Measurements from ENCODE around the gene CD160. TPM values are rescaled to one million over a fixed set of nuclear protein-coding genes. Genes with fewer than 3 reads are reported as not detected.
"Not testable (repeated sequence)": the region's sequence is repeated elsewhere in the genome, so short reads cannot be mapped to it uniquely, and the experiment has no call there.

The CD160 gene
- total RNA-seq, 1 donor from 2014 or later: not detected

GRCh38 chr1:145758575-145758974, 39.3 kb downstream of the CD160 start:
- no peak for FAIRE-seq

DNA sequence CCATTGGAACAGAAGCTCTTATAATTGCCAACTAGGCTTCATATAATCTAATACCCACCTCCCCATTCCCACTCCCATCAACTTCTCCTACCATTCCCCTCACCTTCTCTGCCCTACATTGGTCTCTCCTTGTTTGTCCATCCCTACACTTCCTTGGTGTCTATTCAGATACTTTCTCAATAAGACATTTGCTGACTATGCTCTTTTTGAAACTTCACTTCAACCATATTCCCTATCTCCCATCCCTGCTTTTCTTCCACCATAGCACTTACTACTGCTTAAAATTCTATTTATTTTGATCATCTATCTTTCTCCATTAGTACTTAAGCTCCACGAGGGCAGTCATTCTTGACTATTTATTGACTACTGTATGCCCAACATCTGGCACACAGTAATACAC, 40.4 kb downstream of the CD160 start:
- DNase-seq (ENCODE audit: low read depth): no peak
- TF ChIP-seq, protein P1, sequence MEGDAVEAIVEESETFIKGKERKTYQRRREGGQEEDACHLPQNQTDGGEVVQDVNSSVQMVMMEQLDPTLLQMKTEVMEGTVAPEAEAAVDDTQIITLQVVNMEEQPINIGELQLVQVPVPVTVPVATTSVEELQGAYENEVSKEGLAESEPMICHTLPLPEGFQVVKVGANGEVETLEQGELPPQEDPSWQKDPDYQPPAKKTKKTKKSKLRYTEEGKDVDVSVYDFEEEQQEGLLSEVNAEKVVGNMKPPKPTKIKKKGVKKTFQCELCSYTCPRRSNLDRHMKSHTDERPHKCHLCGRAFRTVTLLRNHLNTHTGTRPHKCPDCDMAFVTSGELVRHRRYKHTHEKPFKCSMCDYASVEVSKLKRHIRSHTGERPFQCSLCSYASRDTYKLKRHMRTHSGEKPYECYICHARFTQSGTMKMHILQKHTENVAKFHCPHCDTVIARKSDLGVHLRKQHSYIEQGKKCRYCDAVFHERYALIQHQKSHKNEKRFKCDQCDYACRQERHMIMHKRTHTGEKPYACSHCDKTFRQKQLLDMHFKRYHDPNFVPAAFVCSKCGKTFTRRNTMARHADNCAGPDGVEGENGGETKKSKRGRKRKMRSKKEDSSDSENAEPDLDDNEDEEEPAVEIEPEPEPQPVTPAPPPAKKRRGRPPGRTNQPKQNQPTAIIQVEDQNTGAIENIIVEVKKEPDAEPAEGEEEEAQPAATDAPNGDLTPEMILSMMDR (IDR thresholded peaks at IDR 0.05; ENCODE audit: insufficient read depth, low read length, severe bottlenecking): no peak
- H3K27me3 ChIP-seq (ENCODE audit: control insufficient read depth, insufficient read depth, low read length): no peaks in the 10 kb centered on the region
- no peak for FAIRE-seq
- no peak overlapping the region for H3K4me3 ChIP-seq (ENCODE audit: low read depth, low read length)
- peaks cover 5% of the 10 kb centered on the region for H3K36me3 ChIP-seq (ENCODE audit: control insufficient read depth, insufficient read depth, low read length)

More at GRCh38 chr1:145758575-145758974, 39.3 kb downstream of the CD160 start:
- H3K27me3 ChIP-seq (ENCODE audit: control insufficient read depth, insufficient read depth, low read length): no peaks in the 10 kb centered on the region
- TF ChIP-seq, protein P1 (IDR thresholded peaks at IDR 0.05; ENCODE audit: insufficient read depth, low read length, severe bottlenecking): no peak
- no peak for DNase-seq (ENCODE audit: low read depth)
- H3K4me3 ChIP-seq (ENCODE audit: low read depth, low read length): no peak overlapping the region
- peaks cover 5% of the 10 kb centered on the region for H3K36me3 ChIP-seq (ENCODE audit: control insufficient read depth, insufficient read depth, low read length)

DNA sequence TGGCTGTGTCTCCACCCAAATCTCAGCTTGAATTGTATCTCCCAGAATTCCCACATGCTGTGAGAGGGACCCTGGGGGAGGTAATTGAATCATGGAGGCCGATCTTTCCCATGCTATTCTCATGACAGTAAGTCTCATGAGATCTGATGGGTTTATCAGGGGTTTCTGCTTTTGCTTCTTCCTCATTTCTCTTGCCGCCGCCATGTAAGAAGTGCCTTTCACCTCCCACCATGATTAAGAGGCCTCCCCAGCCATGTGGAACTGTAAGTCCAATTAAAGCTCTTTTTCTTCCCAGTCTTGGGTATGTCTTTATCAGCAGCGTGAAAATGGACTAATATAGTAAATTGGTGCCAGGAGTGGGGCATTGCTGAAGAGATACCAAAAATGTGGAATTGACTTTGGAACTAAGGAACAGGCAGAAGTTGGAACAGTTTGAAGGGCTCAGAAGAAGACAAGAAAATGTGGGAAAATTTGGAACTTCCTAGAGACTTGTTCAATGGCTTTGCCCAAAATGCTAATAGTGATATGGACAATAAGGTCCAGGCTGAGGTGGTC, 41.2 kb downstream of the CD160 start:
- not testable (repeated sequence) for H3K4me3 ChIP-seq (ENCODE audit: low read depth, low read length); FAIRE-seq; H3K27me3 ChIP-seq (ENCODE audit: control insufficient read depth, insufficient read depth, low read length); DNase-seq (ENCODE audit: low read depth); H3K36me3 ChIP-seq (ENCODE audit: control insufficient read depth, insufficient read depth, low read length)

GRCh38 chr1:145761498-145761897, 42.2 kb downstream of the CD160 start:
- not testable (repeated sequence) for DNase-seq (ENCODE audit: low read depth); H3K36me3 ChIP-seq (ENCODE audit: control insufficient read depth, insufficient read depth, low read length); H3K27me3 ChIP-seq (ENCODE audit: control insufficient read depth, insufficient read depth, low read length); FAIRE-seq; H3K4me3 ChIP-seq (ENCODE audit: low read depth, low read length)

- H3K36me3 ChIP-seq (ENCODE audit: control insufficient read depth, insufficient read depth, low read length); H3K4me3 ChIP-seq (ENCODE audit: low read depth, low read length); DNase-seq (ENCODE audit: low read depth); H3K27me3 ChIP-seq (ENCODE audit: control insufficient read depth, insufficient read depth, low read length); FAIRE-seq: not testable (repeated sequence)
These were observed 42.7 kb downstream of the CD160 start for GRCh38 chr1:145762001-145762400.

- not testable (repeated sequence) for H3K27me3 ChIP-seq (ENCODE audit: control insufficient read depth, insufficient read depth, low read length); DNase-seq (ENCODE audit: low read depth); H3K36me3 ChIP-seq (ENCODE audit: control insufficient read depth, insufficient read depth, low read length); FAIRE-seq; H3K4me3 ChIP-seq (ENCODE audit: low read depth, low read length)
These were observed 45.1 kb downstream of the CD160 start for GRCh38 chr1:145764231-145764940.

- H3K27me3 ChIP-seq (ENCODE audit: control insufficient read depth, insufficient read depth, low read length); FAIRE-seq; H3K4me3 ChIP-seq (ENCODE audit: low read depth, low read length); H3K36me3 ChIP-seq (ENCODE audit: control insufficient read depth, insufficient read depth, low read length); DNase-seq (ENCODE audit: low read depth): not testable (repeated sequence)
These were observed 45.8 kb downstream of the CD160 start for GRCh38 chr1:145765127-145765526.

GRCh38 chr1:145765585-145766360, 46.5 kb downstream of the CD160 start:
- H3K36me3 ChIP-seq (ENCODE audit: control insufficient read depth, insufficient read depth, low read length); FAIRE-seq; H3K27me3 ChIP-seq (ENCODE audit: control insufficient read depth, insufficient read depth, low read length); H3K4me3 ChIP-seq (ENCODE audit: low read depth, low read length); DNase-seq (ENCODE audit: low read depth): not testable (repeated sequence)

GRCh38 chr1:145766926-145767325, 47.6 kb downstream of the CD160 start:
- not testable (repeated sequence) for DNase-seq (ENCODE audit: low read depth); FAIRE-seq; H3K27me3 ChIP-seq (ENCODE audit: control insufficient read depth, insufficient read depth, low read length); H3K4me3 ChIP-seq (ENCODE audit: low read depth, low read length); H3K36me3 ChIP-seq (ENCODE audit: control insufficient read depth, insufficient read depth, low read length)

- H3K27me3 ChIP-seq (ENCODE audit: control insufficient read depth, insufficient read depth, low read length); H3K4me3 ChIP-seq (ENCODE audit: low read depth, low read length); H3K36me3 ChIP-seq (ENCODE audit: control insufficient read depth, insufficient read depth, low read length); FAIRE-seq; DNase-seq (ENCODE audit: low read depth): not testable (repeated sequence)
These were observed 48.7 kb downstream of the CD160 start for GRCh38 chr1:145768004-145768403.

All from bronchial epithelial cell (primary cell).